ENCODE results near the gene ITPRID2.

Gene ITPRID2

GRCh38 chr2:181882246-181883020 lies 9.1 kb upstream of the ITPRID2 start:
- DNase-seq (ENCODE audit: low spot score): no peak

- no peak for DNase-seq (ENCODE audit: low spot score)
Measured at GRCh38 chr2:181884601-181885000, 6.9 kb upstream of the ITPRID2 start.

- DNase-seq (ENCODE audit: low spot score): no peak
Measured at GRCh38 chr2:181885096-181885495, 6.4 kb upstream of the ITPRID2 start.

GRCh38 chr2:181886192-181886591 lies 5.3 kb upstream of the ITPRID2 start:
- DNase-seq (ENCODE audit: low spot score): no peak

GRCh38 chr2:181887045-181887444 lies 4.5 kb upstream of the ITPRID2 start:
- DNase-seq (ENCODE audit: low spot score): no peak

- no peak for DNase-seq (ENCODE audit: low spot score)
Measured at GRCh38 chr2:181889776-181890175, 1.8 kb upstream of the ITPRID2 start.

GRCh38 chr2:181890271-181890670 lies 1.3 kb upstream of the ITPRID2 start:
- DNase-seq (ENCODE audit: low spot score): no peak

- DNase-seq (ENCODE audit: low spot score): peak; percentile 75
Measured at GRCh38 chr2:181891966-181892798, 652 bp downstream of the ITPRID2 start.

- no peak for DNase-seq (ENCODE audit: low spot score)
Measured at GRCh38 chr2:181892799-181893435, 1.4 kb downstream of the ITPRID2 start.

GRCh38 chr2:181894381-181894780 lies 2.9 kb downstream of the ITPRID2 start:
- DNase-seq (ENCODE audit: low spot score): no peak

GRCh38 chr2:181895818-181896217 lies 4.3 kb downstream of the ITPRID2 start:
- no peak for DNase-seq (ENCODE audit: low spot score)

GRCh38 chr2:181896286-181896685 lies 4.8 kb downstream of the ITPRID2 start:
- DNase-seq (ENCODE audit: low spot score): no peak

GRCh38 chr2:181900007-181900651 lies 8.6 kb downstream of the ITPRID2 start:
- peak; percentile 40 for DNase-seq (ENCODE audit: low spot score)

GRCh38 chr2:181902625-181903024 lies 11.1 kb downstream of the ITPRID2 start:
- DNase-seq (ENCODE audit: low spot score): no peak

- DNase-seq (ENCODE audit: low spot score): peak; percentile 29
Measured at GRCh38 chr2:181904022-181904632, 12.6 kb downstream of the ITPRID2 start.

- DNase-seq (ENCODE audit: low spot score): no peak
Measured at GRCh38 chr2:181907057-181907456, 15.5 kb downstream of the ITPRID2 start.

GRCh38 chr2:181907635-181908034 lies 16.1 kb downstream of the ITPRID2 start:
- no peak for DNase-seq (ENCODE audit: low spot score)

GRCh38 chr2:181910028-181910831 lies 18.7 kb downstream of the ITPRID2 start:
- DNase-seq (ENCODE audit: low spot score): no peak

- no peak for DNase-seq (ENCODE audit: low spot score)
Measured at GRCh38 chr2:181911830-181912229, 20.3 kb downstream of the ITPRID2 start.

- no peak for DNase-seq (ENCODE audit: low spot score)
Measured at GRCh38 chr2:181915102-181915501, 23.6 kb downstream of the ITPRID2 start.

Data from globus pallidus (tissue), 1 donor.